Sigmoid colon (tissue), 4 donors: ENCODE measurements around the gene GPR68.

Experiments
- EP300 ChIP-seq, 4 donors: sonication (generic); formaldehyde crosslinking; IDR thresholded peaks; one replicate each; pipeline ENCODE4 v1.6.1; 2017; ENCODE audit warnings: antibody characterized with exemption in 4 of 4
- POLR2AphosphoS5 ChIP-seq, 4 donors: sonication (generic); formaldehyde crosslinking; IDR thresholded peaks; one replicate each; pipeline ENCODE4 v1.6.1; 2017; ENCODE audit warnings: antibody characterized with exemption in 4 of 4
- TF ChIP-seq, protein P1 (sequence below), 4 experiments: fragments of 450-650 bp in 3 of 4; fragments of 200-600 bp in 1 of 4; IDR thresholded peaks; one replicate each; pipeline ENCODE4 v1.5.1; 2016 to 2019; ENCODE audit warnings: antibody characterized with exemption in 4 of 4, mild to moderate bottlenecking in 3 of 4, moderate library complexity in 2 of 4

DNA sequence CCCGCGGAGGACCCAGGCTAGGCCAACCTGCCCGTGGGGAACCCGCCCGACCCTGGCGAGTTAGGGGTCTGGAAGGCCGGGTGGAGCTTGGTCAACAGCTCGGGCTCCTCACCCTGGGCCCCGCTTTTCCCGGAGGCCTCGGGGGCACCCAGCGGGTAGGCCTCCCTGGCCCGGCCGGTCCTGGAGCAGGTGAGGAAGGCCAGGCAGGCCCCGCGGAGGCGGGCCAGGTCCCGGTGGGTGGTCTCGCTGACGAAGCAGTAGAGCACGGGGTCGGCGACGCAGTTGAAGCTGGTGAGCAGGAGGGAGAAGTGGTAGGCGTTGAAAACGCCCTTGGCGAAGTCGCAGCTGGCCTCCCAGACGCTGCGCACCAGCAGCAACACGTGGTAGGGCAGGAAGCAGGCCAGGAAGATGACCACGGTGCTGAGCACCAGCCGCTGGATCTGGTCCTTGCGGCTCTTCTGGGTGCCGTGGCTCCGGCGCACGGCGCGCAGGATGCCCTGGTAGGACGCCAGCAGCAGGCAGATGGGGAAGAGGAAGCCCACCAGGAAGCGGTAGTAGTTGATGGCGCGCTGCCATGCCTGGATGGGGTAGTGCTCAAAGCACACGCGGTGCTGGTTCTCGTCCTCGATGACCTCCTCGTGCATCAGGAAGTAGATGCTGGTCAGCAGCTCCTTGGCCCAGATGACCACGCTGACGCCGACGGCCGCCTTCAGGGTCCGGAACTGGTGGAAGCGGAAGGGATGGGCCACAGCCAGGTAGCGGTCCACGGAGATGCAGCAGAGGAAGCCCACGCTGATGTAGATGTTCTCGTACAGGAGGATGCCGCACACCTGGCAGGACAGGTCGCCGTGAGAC lies 10.3 kb downstream of the GPR68 start:
- no peak for TF ChIP-seq POLR2AphosphoS5 (IDR thresholded peaks at IDR 0.05)
- TF ChIP-seq, protein P1, sequence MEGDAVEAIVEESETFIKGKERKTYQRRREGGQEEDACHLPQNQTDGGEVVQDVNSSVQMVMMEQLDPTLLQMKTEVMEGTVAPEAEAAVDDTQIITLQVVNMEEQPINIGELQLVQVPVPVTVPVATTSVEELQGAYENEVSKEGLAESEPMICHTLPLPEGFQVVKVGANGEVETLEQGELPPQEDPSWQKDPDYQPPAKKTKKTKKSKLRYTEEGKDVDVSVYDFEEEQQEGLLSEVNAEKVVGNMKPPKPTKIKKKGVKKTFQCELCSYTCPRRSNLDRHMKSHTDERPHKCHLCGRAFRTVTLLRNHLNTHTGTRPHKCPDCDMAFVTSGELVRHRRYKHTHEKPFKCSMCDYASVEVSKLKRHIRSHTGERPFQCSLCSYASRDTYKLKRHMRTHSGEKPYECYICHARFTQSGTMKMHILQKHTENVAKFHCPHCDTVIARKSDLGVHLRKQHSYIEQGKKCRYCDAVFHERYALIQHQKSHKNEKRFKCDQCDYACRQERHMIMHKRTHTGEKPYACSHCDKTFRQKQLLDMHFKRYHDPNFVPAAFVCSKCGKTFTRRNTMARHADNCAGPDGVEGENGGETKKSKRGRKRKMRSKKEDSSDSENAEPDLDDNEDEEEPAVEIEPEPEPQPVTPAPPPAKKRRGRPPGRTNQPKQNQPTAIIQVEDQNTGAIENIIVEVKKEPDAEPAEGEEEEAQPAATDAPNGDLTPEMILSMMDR (IDR thresholded peaks at IDR 0.05), result no peak
- no peak for TF ChIP-seq EP300 (IDR thresholded peaks at IDR 0.05)
